Activated CD4-positive, CD25-positive, alpha-beta regulatory T cell treated with anti-CD3 and anti-CD28 coated beads, Interleukin-2, amount 50 U/mL, for 16 hours (primary cell): ENCODE measurements around the gene SLC49A3.
"Not testable (repeated sequence)": the region's sequence is repeated elsewhere in the genome, so short reads cannot be mapped to it uniquely, and the experiment has no call there.

ENCODE experiments used
- DNase-seq: peaks from one replicate; pipeline ENCODE4 v3.0.0-alpha.2; 2020; ENCODE audit warnings: low read depth, low spot score

SLC49A3 gene

DNA sequence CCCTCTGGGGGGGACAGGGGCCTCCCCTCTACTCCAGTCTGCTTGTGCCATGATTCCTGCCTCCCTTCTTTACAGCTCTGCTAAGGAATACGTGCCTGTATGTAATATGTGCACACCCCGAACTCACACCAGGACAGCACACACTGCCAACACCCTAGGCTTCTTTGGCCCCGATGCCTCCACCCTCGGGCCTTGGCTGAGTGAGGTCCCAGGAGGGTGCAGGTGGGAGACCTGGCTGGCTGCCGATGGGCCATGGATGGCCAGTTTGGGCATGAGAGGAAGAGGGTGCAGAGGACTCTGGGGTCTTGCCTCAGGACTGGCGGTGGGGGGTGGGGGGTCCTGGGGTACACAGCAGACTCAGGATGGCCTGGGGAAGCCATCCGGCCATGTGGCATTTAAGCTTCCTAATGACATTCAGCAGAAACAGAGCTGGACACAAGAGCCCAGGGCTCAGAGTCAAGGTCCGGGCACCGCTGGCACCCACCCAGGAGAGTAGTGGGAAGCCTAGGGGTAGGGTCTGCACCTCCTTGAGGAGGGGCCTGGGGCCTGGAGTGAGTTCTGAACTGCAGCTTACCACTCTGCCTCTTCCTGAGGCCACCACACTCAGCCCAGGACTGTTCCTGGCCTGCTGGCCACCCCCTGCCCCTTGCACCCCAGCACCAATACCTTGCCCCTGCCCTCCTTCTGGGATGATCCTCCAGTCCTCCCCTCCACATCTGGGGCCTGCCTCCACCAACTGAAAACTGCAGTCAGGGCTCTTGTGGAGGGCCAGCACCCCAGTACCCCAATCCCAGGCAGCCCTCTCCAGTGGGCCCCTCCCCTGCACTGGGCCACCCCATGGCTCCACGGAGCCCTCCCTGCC is 14.6 kb upstream of the SLC49A3 start:
- DNase-seq = no peak

DNA sequence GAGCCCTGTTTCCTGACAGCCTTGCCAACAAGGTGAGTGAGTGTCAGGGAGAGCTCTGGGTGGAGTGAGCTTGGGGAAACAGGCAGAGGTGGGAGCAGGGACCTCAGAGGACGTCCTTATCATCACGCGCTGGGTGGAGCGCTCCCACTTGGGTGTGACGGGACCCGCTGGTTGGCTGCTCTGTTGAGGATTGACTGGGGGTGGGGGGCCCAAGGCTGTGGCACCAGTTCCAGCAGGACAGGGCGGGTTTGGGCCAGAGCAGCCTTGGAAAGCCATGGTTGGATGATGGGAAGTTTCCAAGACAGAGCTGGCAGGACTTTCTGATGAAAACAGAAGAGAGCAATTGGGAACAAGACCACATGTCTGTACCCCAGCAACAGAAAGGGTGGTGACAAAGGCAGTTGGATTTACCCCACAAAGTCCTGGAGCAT is 13.7 kb upstream of the SLC49A3 start:
- DNase-seq = no peak

DNA sequence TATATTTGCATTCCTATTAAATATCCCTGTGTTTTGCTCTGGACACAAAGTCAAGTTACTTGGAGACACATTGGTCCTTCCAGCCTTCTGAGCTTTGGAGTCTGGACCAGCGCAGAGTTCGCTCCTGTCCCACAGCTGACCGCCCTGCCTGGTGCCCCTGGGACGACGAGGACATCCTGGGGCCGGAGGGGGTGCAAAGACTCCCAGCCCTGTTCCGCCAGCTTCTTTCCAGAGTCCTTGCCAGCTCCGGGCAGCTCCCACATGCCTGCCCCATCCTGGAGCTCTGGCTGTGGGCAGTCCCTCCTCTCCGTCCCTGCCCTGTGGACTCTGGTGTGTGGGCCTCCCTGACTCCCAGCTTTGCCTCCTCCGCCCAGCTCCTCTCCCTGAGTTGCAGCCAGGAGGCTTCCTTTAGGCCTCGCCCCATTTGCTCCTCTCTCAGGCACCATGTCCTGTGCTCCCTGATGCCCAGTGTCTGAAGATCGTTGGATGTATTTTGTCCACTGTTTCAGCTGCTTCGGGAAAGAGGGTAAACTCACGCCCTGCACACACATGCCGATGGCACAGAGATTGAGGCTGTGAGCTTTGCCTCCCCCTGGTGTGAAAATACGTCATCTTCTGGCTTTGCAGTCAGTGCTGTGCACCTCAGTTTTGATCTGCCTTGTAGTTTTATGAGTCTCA is 11.8 kb upstream of the SLC49A3 start:
- no peak for DNase-seq

DNA sequence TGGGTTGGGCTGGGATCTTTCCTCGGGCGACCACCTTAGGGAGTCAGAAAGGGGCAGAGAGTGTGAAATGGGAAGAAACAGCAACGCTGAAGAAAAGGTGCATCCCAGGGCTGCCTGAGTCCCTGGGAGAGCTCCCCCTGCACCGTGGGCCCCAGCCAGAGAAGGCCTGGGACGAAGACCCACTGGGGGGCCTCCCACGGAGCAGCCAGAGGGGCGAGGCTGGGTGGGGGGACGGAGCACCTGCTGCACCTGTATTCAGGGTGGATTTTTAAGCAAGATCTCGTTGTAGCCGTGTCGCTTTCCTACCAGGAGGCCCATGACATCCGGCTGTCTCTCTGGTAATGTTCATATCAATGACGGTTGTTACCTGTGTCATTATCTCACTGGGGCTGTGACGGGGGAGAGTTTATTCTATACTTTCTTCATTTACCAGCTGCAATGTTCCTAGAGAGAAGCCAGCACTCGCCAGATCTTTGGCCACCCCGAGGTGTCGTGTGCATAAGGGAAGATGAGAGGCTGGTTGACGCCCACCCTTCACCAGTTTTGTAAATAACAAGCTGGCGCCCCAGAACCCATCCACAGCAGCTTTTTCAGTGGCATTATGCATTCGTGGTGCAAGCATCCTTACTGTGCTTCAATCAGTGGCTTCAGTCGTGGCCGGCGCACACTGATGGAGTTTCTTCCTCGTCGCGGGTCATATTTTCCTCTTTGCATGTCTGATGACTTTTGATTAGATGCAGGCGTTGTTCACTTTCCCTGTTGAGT is 11.0 kb upstream of the SLC49A3 start:
- no peak for DNase-seq

GRCh38 chr4:694341-694940 is 5.5 kb upstream of the SLC49A3 start:
- DNase-seq = not testable (repeated sequence)

GRCh38 chr4:692771-693554 is 4.0 kb upstream of the SLC49A3 start:
- DNase-seq = no peak

DNA sequence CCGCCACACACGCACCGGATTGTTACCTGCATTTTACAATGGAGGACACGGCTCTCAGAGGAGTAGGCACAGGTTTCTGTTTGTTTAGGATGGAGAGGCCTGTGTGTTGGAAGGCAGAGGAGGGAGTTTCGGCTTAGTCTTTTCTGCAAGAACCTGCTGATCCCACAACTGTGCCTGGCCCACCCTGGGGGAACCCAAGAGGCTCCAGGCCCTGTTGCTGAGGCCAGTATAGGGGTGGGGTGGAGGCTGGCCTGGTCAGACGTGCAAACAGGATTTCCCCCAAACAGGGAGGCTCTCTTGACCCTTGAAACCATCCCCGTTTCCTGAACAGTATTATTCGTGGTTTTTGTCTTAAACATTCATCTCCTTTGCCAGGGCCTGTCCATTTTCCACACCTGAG is 772 bp upstream of the SLC49A3 start:
- no peak for DNase-seq

- no peak for DNase-seq
These were observed 739 bp downstream of the SLC49A3 start for GRCh38 chr4:687971-688853.

- no peak for DNase-seq
These were observed 1.6 kb downstream of the SLC49A3 start for GRCh38 chr4:687048-687970.

GRCh38 chr4:686413-687040 is 2.4 kb downstream of the SLC49A3 start:
- DNase-seq = no peak

GRCh38 chr4:685679-686412 is 3.1 kb downstream of the SLC49A3 start:
- no peak for DNase-seq

DNA sequence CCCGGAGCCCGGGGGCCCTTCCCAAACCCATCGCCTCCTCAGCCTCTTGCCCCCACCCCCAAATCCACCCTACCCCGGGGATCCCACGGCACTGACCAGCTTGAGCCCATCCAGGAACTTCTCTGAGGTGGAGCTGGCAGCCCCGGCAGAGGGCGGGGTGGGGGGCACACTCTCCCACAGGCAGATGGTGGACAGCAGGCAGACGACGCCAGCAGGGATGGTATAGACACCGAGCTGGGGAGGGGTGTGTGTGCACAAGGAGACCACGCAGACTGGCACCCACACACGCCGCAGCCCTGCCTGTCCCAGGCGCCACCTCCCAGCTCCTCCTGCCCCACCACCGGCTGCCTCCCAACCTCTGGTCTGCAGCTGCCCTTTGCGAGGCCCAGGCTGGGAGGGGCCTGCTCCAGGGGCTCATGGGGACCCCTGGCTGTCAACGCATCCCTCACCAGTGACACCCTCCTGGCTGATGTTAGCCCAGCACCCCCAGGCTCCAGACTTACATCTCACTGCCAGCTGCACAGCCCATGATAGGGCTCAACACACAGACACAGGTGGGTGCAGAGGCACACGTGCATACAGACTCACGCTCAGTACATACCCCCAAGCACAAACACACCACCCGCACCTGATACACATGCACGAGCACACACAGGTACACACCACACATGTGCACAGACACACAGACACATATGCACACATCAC is 4.2 kb downstream of the SLC49A3 start:
- no peak for DNase-seq

DNA sequence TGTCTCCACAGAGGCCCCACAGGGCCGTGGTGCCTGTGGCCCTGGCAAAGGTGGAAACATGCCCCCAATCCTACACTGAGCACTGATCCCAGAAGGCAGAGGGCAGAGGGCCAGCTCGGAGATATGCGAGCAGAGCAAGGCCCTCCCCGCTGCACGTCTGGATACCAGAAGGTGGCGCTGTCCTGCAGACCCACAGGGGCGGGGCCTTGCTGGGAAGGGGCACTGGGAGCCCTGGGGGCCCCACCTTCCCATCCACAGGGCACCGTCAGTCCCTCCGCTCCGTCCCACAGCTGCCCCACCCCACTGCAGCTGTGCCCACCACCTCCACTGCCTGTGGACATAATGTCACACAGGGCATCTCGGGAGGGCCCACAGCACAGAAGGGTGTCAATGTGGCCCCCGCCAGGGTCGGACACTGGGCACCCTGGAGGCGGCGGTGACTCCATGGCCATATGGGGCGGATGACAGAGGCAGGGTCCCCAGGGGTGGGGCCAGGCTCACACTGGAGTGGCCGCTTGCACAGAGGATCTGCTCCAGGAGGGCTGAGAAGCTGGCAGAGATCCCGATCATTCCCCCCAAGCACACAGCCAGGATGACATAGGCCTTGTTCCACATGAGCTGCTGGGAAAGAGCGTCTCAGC is 4.8 kb downstream of the SLC49A3 start:
- no peak for DNase-seq

- no peak for DNase-seq
These were observed 5.6 kb downstream of the SLC49A3 start for GRCh38 chr4:683247-683897.

DNA sequence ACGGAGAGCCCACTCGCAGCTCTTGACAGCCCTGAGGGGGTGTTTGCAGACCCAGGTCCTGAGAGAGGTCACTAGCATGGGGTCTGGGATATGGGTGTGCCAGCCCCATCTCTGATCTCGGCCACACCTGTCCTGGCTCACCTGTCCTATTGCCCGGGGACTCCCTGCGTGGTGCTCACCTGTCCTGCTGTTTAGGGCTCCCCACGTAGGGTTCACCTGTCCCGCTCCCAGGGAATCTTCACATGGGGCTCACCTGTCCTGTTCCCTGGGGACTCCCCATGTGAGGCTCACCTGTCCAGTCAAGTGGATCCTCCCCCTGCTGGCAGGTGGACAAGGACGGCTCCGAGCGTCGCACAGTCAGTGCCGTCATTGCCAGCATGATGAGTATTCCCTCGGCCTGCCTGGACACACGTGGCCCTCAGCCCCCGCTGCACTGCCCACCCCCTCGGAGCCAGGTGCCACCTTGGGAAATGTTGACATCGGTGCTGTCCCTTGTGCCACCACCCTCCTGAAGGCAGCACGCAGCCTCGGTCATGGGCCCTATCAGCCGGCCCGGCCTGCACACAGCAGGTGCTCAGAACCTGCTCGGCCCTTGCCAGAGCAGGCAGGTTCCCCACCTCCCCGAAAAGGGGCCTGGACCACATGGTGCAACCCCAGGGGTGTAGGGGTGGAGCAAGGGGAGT is 6.3 kb downstream of the SLC49A3 start:
- DNase-seq = no peak
